PC-3 (cell line): ENCODE measurements around the gene IFI6. TPM values are rescaled to one million over a fixed set of nuclear protein-coding genes. Genes with fewer than 3 reads are reported as not detected.

Source experiments
- ATAC-seq: fragments of 200-7000 bp; cut with Tn5 transposase; 2 replicates; pipeline ENCODE4 v1.9.1; 2020; ENCODE audit warnings: mild to moderate bottlenecking, moderate library complexity
- BruUV-seq: library from RNA; stranded (reverse); fragments of 400-500 nt; replicated peaks from 2 replicates; lab custom pipeline; 2021; lab: Mats Ljungman, UMichigan
- CTCF ChIA-PET: fragments of 300-600 bp; sonication (Branson Sonifier 250); formaldehyde crosslinking; loops from one replicate; lab custom pipeline; 2022; ENCODE audit warnings: antibody characterized with exemption; lab: Charles Lee
- POLR2A ChIA-PET: fragments of 300-600 bp; sonication (Branson Sonifier 250); formaldehyde crosslinking; loops from one replicate; lab custom pipeline; 2022; ENCODE audit warnings: antibody characterized with exemption; ENCODE audit not compliant: unreplicated experiment; lab: Charles Lee
- DNase-seq: peaks from one replicate; pipeline ENCODE4 v3.0.0-alpha.2; 2015
- H2AFZ ChIP-seq: fragments of 300-600 bp; sonication (generic); 2 replicates; pipeline ENCODE4 v1.6.0; 2016; ENCODE audit warnings: antibody characterized with exemption, low read length
- H3F3A ChIP-seq: fragments of 300-600 bp; sonication (generic); one replicate; pipeline ENCODE4 v1.6.0; 2017; ENCODE audit warnings: antibody characterized with exemption, low read length, control low read depth, mild to moderate bottlenecking; ENCODE audit not compliant: unreplicated experiment
- H3K27ac ChIP-seq: fragments of 300-600 bp; sonication (generic); 2 replicates; pipeline ENCODE4 v1.5.1; 2016; ENCODE audit warnings: mild to moderate bottlenecking, low read length
- H3K27me3 ChIP-seq: fragments of 300-600 bp; sonication (generic); 2 replicates; pipeline ENCODE4 v1.6.1; 2016; ENCODE audit warnings: low read length, mixed read lengths
- H3K36me3 ChIP-seq: fragments of 300-600 bp; sonication (generic); 2 replicates; pipeline ENCODE4 v1.6.1; 2016; ENCODE audit warnings: low read depth, mixed run types, low read length, mixed read lengths
- H3K4me1 ChIP-seq: fragments of 300-600 bp; sonication (generic); 2 replicates; pipeline ENCODE4 v1.5.1; 2016; ENCODE audit warnings: low read length; ENCODE audit not compliant: insufficient read depth
- H3K4me2 ChIP-seq: fragments of 300-600 bp; sonication (generic); 2 replicates; pipeline ENCODE4 v1.6.0; 2016; ENCODE audit warnings: low read length
- H3K4me3 ChIP-seq: fragments of 300-600 bp; sonication (generic); 2 replicates; pipeline ENCODE4 v1.5.1; 2016; ENCODE audit warnings: mild to moderate bottlenecking, low read length, mixed read lengths
- H3K79me2 ChIP-seq: fragments of 300-600 bp; sonication (generic); 2 replicates; pipeline ENCODE4 v1.6.1; 2017; ENCODE audit warnings: low read length, mixed read lengths
- H3K9ac ChIP-seq: fragments of 300-600 bp; sonication (generic); 2 replicates; pipeline ENCODE4 v1.6.0; 2016; ENCODE audit warnings: mild to moderate bottlenecking, low read length
- H3K9me2 ChIP-seq: fragments of 300-600 bp; sonication (generic); replicated peaks from 2 replicates; pipeline ENCODE4 v1.6.1; 2016; ENCODE audit warnings: mixed run types, low read length, mixed read lengths
- H3K9me3 ChIP-seq: fragments of 300-600 bp; sonication (generic); 2 replicates; pipeline ENCODE4 v1.6.1; 2016; ENCODE audit warnings: low read length, mixed read lengths
- H4K20me1 ChIP-seq: fragments of 300-600 bp; sonication (generic); 2 replicates; pipeline ENCODE4 v1.6.1; 2016; ENCODE audit warnings: low read length, mixed read lengths
- EZH2 ChIP-seq: fragments of 300-600 bp; sonication (generic); IDR thresholded peaks from one replicate; pipeline ENCODE4 v1.6.1; 2017; ENCODE audit warnings: antibody characterized with exemption, mild to moderate bottlenecking, low read length; ENCODE audit not compliant: unreplicated experiment
- EZH2phosphoT487 ChIP-seq: fragments of 300-600 bp; sonication (generic); IDR thresholded peaks from 2 replicates; pipeline ENCODE4 v1.6.1; 2018; ENCODE audit warnings: mild to moderate bottlenecking, antibody characterized with exemption, low read length, borderline replicate concordance
- intact Hi-C: fragments of 100-400 bp; cut with micrococcal nuclease; formaldehyde crosslinking; loops from 2 replicates; pipeline ENCODE4 v1.9.0; 2023
- total RNA-seq: library from RNA; depleted of rRNA; stranded (reverse); fragments of >200 nt; gene quantifications from 2 replicates; pipeline ENCODE4 v1.2.3, GENCODE V29; 2014
- TF ChIP-seq, protein P1 (sequence below): fragments of 300-600 bp; sonication (generic); conservative IDR thresholded peaks from 2 replicates; pipeline ENCODE4 v1.5.1; 2017; ENCODE audit warnings: antibody characterized with exemption, low read depth, mild to moderate bottlenecking, low read length

The IFI6 gene
- total RNA-seq, 1 experiment from 2014 or later = 16.5 TPM

DNA sequence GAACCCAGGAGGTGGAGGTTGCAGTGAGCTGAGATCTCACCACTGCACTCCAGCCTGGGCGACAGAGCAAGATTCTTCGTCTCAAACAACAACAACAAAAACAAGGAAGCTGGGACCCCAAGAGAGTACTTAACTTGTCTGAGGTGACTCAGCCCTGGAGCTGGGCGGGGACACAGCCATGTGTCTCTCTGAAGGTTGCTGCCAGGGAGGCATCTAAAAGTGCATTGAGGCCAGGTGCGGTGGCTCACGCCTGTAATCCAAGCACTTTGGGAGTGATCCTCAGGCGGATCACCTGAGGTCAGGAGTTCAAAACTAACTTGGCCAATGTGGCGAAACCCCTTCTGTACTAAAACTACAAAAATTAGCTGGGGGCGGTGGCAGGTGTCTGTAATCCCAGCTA, 7.7 kb downstream of the IFI6 start:
- no TSS peak for BruUV-seq
- Histone ChIP-seq H3K9me3 (no peaks in the 10 kb centered on the region), H3K27ac (no peak overlapping the region), H3K4me2 (no peak overlapping the region), H3F3A (no peaks in the 10 kb centered on the region), H3K9me2 (no peaks in the 10 kb centered on the region), H3K36me3 (no peaks in the 10 kb centered on the region), H3K79me2 (no peaks in the 10 kb centered on the region), H3K27me3 (no peaks in the 10 kb centered on the region), H4K20me1 (no peaks in the 10 kb centered on the region), H3K4me3 (no peak overlapping the region), H3K4me1 (peaks cover 8% of the 10 kb centered on the region), H3K9ac (no peak overlapping the region), H2AFZ (no peak overlapping the region)
- POLR2A ChIA-PET = no interaction called here
- no peak for ATAC-seq
- DNase-seq = no peak
- intact Hi-C loops = loop anchor here (5.0 kb wide), 2 partner anchors 107 to 262 kb away; no protein-coding TSS in a partner anchor
- CTCF ChIA-PET = interaction anchor here (1.2 kb wide), 1 partner anchor 35 kb away, joined by 3 read pairs; no protein-coding TSS in a partner anchor
- TF ChIP-seq EZH2phosphoT487 (no peak), EZH2 (no peak)
- TF ChIP-seq, protein P1, sequence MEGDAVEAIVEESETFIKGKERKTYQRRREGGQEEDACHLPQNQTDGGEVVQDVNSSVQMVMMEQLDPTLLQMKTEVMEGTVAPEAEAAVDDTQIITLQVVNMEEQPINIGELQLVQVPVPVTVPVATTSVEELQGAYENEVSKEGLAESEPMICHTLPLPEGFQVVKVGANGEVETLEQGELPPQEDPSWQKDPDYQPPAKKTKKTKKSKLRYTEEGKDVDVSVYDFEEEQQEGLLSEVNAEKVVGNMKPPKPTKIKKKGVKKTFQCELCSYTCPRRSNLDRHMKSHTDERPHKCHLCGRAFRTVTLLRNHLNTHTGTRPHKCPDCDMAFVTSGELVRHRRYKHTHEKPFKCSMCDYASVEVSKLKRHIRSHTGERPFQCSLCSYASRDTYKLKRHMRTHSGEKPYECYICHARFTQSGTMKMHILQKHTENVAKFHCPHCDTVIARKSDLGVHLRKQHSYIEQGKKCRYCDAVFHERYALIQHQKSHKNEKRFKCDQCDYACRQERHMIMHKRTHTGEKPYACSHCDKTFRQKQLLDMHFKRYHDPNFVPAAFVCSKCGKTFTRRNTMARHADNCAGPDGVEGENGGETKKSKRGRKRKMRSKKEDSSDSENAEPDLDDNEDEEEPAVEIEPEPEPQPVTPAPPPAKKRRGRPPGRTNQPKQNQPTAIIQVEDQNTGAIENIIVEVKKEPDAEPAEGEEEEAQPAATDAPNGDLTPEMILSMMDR = no peak

DNA sequence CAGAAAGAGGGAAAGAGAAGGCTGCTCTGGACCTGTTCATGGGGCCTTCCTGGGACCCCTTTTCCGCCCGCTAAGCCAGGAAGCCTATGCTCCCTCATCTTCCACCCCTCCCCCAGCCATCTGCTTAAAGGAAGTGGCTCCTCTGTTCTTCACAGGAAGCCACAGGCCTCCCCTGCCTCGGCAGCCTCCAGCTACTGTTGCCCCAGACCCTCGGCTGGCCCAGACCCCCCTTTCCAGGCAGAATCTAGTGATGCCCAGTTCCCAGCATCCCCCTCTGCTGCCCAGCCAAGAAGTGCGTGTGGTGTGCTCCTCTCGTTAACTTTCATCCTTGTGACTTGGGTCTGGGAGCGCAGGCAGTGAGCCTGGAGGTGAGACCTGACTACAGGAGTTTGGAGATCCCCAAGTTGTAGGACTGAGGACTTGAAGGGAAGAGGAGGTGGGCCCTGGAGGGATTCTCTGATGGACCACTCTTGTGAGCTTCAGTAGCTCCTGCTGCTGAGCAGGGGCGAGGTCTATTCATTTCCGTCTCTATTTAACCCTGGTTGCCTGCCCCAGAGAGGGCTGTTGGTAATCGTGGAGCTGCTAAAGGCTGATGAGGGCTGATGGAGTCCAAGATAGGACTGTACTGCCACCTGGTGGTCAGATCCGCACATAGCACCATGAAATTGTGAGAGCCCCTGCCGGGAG, 9.1 kb downstream of the IFI6 start:
- Histone ChIP-seq H2AFZ (peak overlapping the region; percentile 57), H3K9ac (no peak overlapping the region), H3K4me1 (peaks cover 17% of the 10 kb centered on the region), H3K9me2 (no peaks in the 10 kb centered on the region), H3K79me2 (no peaks in the 10 kb centered on the region), H3K27ac (no peak overlapping the region), H4K20me1 (no peaks in the 10 kb centered on the region), H3K36me3 (no peaks in the 10 kb centered on the region), H3K4me3 (no peak overlapping the region), H3F3A (no peaks in the 10 kb centered on the region), H3K4me2 (no peak overlapping the region), H3K27me3 (no peaks in the 10 kb centered on the region), H3K9me3 (no peaks in the 10 kb centered on the region)
- no TSS peak for BruUV-seq
- ChIA-PET CTCF (interaction anchor here (0.6 to 1.2 kb wide), 6 partner anchors 9 to 267 kb away, joined by 3 to 9 read pairs (median 3); partner anchors contain the start of gene IFI6), POLR2A (no interaction called here)
- peak; percentile 93 for DNase-seq
- intact Hi-C loops = loop anchor here (1.0 to 5.0 kb wide), 4 partner anchors 19 to 261 kb away; no protein-coding TSS in a partner anchor
- TF ChIP-seq EZH2 (no peak), EZH2phosphoT487 (no peak)
- TF ChIP-seq, protein P1 = peak; percentile 89
- ATAC-seq = peak; percentile 69

DNA sequence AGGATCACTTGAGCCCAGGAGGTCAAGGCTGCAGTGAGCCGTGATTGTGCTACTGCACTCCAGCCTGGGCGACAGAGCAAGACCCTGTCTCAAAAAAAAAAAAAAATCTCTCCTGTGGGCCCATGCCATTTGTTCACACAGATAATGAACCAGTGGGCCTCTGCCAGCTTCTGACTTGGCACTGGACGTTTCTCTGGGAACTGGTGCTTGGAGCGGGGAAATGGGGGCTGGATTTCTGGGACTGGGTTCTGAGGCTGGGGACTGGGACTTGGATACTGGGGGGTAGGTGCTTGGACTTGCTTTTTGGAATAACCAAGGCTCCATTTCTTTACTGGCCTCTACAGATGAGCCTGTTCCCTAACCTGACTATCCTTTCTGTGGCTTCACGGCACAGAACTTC, 9.7 kb downstream of the IFI6 start:
- H3K27me3 ChIP-seq = no peaks in the 10 kb centered on the region
- intact Hi-C loops = loop anchor here (5.0 kb wide), 2 partner anchors 105 to 260 kb away; no protein-coding TSS in a partner anchor
- no peak overlapping the region for H3K4me2 ChIP-seq
- CTCF ChIA-PET = interaction anchor here (0.6 to 1.1 kb wide), 2 partner anchors 61 to 267 kb away, joined by 3 to 9 read pairs; no protein-coding TSS in a partner anchor
- ATAC-seq (no peak), DNase-seq (no peak)
- no TSS peak for BruUV-seq
- no peaks in the 10 kb centered on the region for H3K79me2 ChIP-seq
- H3K9me2 ChIP-seq = no peaks in the 10 kb centered on the region
- H3K36me3 ChIP-seq = no peaks in the 10 kb centered on the region
- peaks cover 17% of the 10 kb centered on the region for H3K4me1 ChIP-seq
- H3K9me3 ChIP-seq = no peaks in the 10 kb centered on the region
- TF ChIP-seq, protein P1 = no peak
- no peak for TF ChIP-seq EZH2phosphoT487
- no peak for TF ChIP-seq EZH2
- no peak overlapping the region for H3K9ac ChIP-seq
- POLR2A ChIA-PET = no interaction called here
- no peaks in the 10 kb centered on the region for H3F3A ChIP-seq
- no peak overlapping the region for H2AFZ ChIP-seq
- H3K4me3 ChIP-seq = no peak overlapping the region
- H4K20me1 ChIP-seq = no peaks in the 10 kb centered on the region
- no peak overlapping the region for H3K27ac ChIP-seq
